Keratinocyte (primary cell): ENCODE data around the gene MRPS18A. TPM values are rescaled to one million over a fixed set of nuclear protein-coding genes. Genes with fewer than 3 reads are reported as not detected.

Experiments
- DNase-seq: peaks from one replicate; pipeline ENCODE4 v3.0.0-alpha.2; 2011; ENCODE audit warnings: low read depth, missing footprints, low spot score
- FAIRE-seq: peaks from 2 replicates; lab custom pipeline; 2011; peaks lifted over from hg19 to GRCh38; lab: Jason Lieb, UNC
- H2AFZ ChIP-seq: 2 replicates; pipeline ENCODE4 v1.6.0; 2012; ENCODE audit warnings: low read length, control low read depth, inconsistent platforms; ENCODE audit not compliant: control insufficient read depth
- H3K27ac ChIP-seq: 2 replicates; pipeline ENCODE4 v1.5.1; 2011; ENCODE audit warnings: low read length; ENCODE audit not compliant: control insufficient read depth, insufficient read depth
- H3K27me3 ChIP-seq: 3 replicates; pipeline ENCODE4 v1.6.0; 2011; ENCODE audit warnings: low read length; ENCODE audit not compliant: control insufficient read depth, insufficient read depth; ENCODE audit errors: extremely low read depth
- H3K36me3 ChIP-seq, 2 experiments: 2 replicates in 1 of 2; 3 replicates in 1 of 2; pipeline ENCODE4 v1.5.1; 2011; ENCODE audit warnings: low read length in 2 of 2, mild to moderate bottlenecking in 1 of 2; ENCODE audit not compliant: control insufficient read depth in 2 of 2, insufficient read depth in 2 of 2; ENCODE audit errors: extremely low read depth in 1 of 2
- H3K4me1 ChIP-seq: 3 replicates; pipeline ENCODE4 v1.5.1; 2011; ENCODE audit warnings: low read length; ENCODE audit not compliant: control insufficient read depth, insufficient read depth; ENCODE audit errors: extremely low read depth
- H3K4me2 ChIP-seq: 3 replicates; pipeline ENCODE4 v1.6.0; 2011; ENCODE audit warnings: low read depth, low read length; ENCODE audit not compliant: control insufficient read depth, insufficient read depth; ENCODE audit errors: extremely low read depth
- H3K4me3 ChIP-seq, 3 experiments: fragments of 200-600 bp in 1 of 3; sonication (generic) in 1 of 3; 2 replicates in 2 of 3; 3 replicates in 1 of 3; pipeline ENCODE4 v1.5.1; 2011 to 2016; ENCODE audit warnings: low read length in 3 of 3, mild to moderate bottlenecking in 3 of 3, control low read depth in 2 of 3, inconsistent platforms in 1 of 3, low read depth in 1 of 3, mixed read lengths in 1 of 3, mixed run types in 1 of 3, moderate library complexity in 1 of 3; ENCODE audit not compliant: control insufficient read depth in 2 of 3, insufficient read depth in 2 of 3; ENCODE audit errors: extremely low read depth in 1 of 3
- H3K79me2 ChIP-seq: 2 replicates; pipeline ENCODE4 v1.6.0; 2012; ENCODE audit warnings: low read length; ENCODE audit not compliant: control insufficient read depth, insufficient read depth
- H3K9ac ChIP-seq: 3 replicates; pipeline ENCODE4 v1.6.0; 2011; ENCODE audit warnings: low read length; ENCODE audit not compliant: control insufficient read depth, insufficient read depth; ENCODE audit errors: extremely low read depth
- H3K9me1 ChIP-seq: 3 replicates; pipeline ENCODE4 v1.6.0; 2011; ENCODE audit warnings: low read length; ENCODE audit not compliant: control insufficient read depth, insufficient read depth; ENCODE audit errors: extremely low read depth
- H3K9me3 ChIP-seq: 2 replicates; pipeline ENCODE4 v1.5.1; 2012; ENCODE audit warnings: low read depth, low read length; ENCODE audit not compliant: control insufficient read depth
- H4K20me1 ChIP-seq: 3 replicates; pipeline ENCODE4 v1.6.0; 2011; ENCODE audit warnings: low read length; ENCODE audit not compliant: control insufficient read depth, insufficient read depth; ENCODE audit errors: extremely low read depth
- CTCF ChIP-seq, 3 experiments: IDR thresholded peaks in 1 of 3; conservative IDR thresholded peaks in 1 of 3; optimal IDR thresholded peaks in 1 of 3; 2 replicates in 2 of 3; 3 replicates in 1 of 3; pipeline versions ENCODE3 to v1.5.1; 2011; ENCODE audit warnings: low read length in 3 of 3, mild to moderate bottlenecking in 3 of 3, moderate library complexity in 2 of 3, control low read depth in 1 of 3, inconsistent platforms in 1 of 3; ENCODE audit not compliant: insufficient read depth in 2 of 3; ENCODE audit errors: extremely low read depth in 1 of 3
- EZH2 ChIP-seq: IDR thresholded peaks from one replicate; pipeline ENCODE4 v1.6.1; 2012; ENCODE audit warnings: inconsistent platforms, mild to moderate bottlenecking, low read length, moderate library complexity
- dilution Hi-C: fragments of 300-500 bp; cut with MboI; formaldehyde crosslinking; loops from one replicate; pipeline ENCODE4 v1.7.0; 2020; ENCODE audit warnings: low sequenced_read_pairs; ENCODE audit not compliant: extremely low pct_ligation_motif_present
- polyA plus RNA-seq, 5 experiments: library from polyadenylated mRNA; depleted of rRNA in 3 of 5; stranded (reverse) in 3 of 5; stranded (forward) in 1 of 5; unstranded in 1 of 5; fragments of >200 nt; gene quantifications; 1 replicate in 1 of 5; 2 replicates in 3 of 5; 3 replicates in 1 of 5; pipeline versions ENCODE4 v1.2.1 to v1.2.3, GENCODE V29; 2011 to 2012; ENCODE audit warnings: missing spikeins in 2 of 5, low read depth in 1 of 5, low replicate concordance in 1 of 5

The MRPS18A gene
- polyA plus RNA-seq, 1 donor (not counting 4 experiments of a cell fraction or from before 2014, with no cell fraction given): 48.8 TPM

GRCh38 chr6:43736211-43736786 lies 48.7 kb upstream of the MRPS18A start:
- TF ChIP-seq EZH2: no peak
- TF ChIP-seq CTCF (optimal IDR thresholded peaks at IDR 0.05 in 1 of 3, IDR thresholded peaks at IDR 0.05 in 1 of 3, conservative IDR thresholded peaks at IDR 0.05 in 1 of 3; ENCODE audit: extremely low read depth in 1 of 3, insufficient read depth in 2 of 3, low read length in 3 of 3): no peak
- H4K20me1 ChIP-seq: no peaks in the 10 kb centered on the region
- no peaks in the 10 kb centered on the region for H3K79me2 ChIP-seq
- dilution Hi-C loops: no loop called here
- H3K4me3 ChIP-seq: no peak overlapping the region
- FAIRE-seq (no peak), DNase-seq (no peak)
- peaks cover 2% of the 10 kb centered on the region for H3K9me3 ChIP-seq
- peak overlapping the region; percentile 51 for H3K9ac ChIP-seq
- H3K4me1 ChIP-seq: peaks cover 69% of the 10 kb centered on the region
- H3K4me2 ChIP-seq: peak overlapping the region; percentile 52
- no peaks in the 10 kb centered on the region for H3K9me1 ChIP-seq
- peak overlapping the region; percentile 71 for H3K27ac ChIP-seq
- no peaks in the 10 kb centered on the region for H3K36me3 ChIP-seq
- no peaks in the 10 kb centered on the region for H3K27me3 ChIP-seq
- H2AFZ ChIP-seq: no peak overlapping the region

GRCh38 chr6:43735642-43736199 lies 48.1 kb upstream of the MRPS18A start:
- FAIRE-seq (peak; percentile 56), DNase-seq (peak; percentile 55)
- H2AFZ ChIP-seq: no peak overlapping the region
- peaks cover 69% of the 10 kb centered on the region for H3K4me1 ChIP-seq
- peak overlapping the region; percentile 71 for H3K27ac ChIP-seq
- dilution Hi-C loops: no loop called here
- H3K36me3 ChIP-seq: no peaks in the 10 kb centered on the region
- no peak overlapping the region for H3K9ac ChIP-seq
- H4K20me1 ChIP-seq: no peaks in the 10 kb centered on the region
- H3K27me3 ChIP-seq: no peaks in the 10 kb centered on the region
- H3K9me3 ChIP-seq: peaks cover 2% of the 10 kb centered on the region
- no peaks in the 10 kb centered on the region for H3K79me2 ChIP-seq
- no peak overlapping the region for H3K4me3 ChIP-seq
- TF ChIP-seq CTCF (optimal IDR thresholded peaks at IDR 0.05 in 1 of 3, IDR thresholded peaks at IDR 0.05 in 1 of 3, conservative IDR thresholded peaks at IDR 0.05 in 1 of 3; ENCODE audit: extremely low read depth in 1 of 3, insufficient read depth in 2 of 3, low read length in 3 of 3) (no peak), EZH2 (no peak)
- peak overlapping the region; percentile 52 for H3K4me2 ChIP-seq
- H3K9me1 ChIP-seq: no peaks in the 10 kb centered on the region
